ENCODE data around the gene SNCG.

The SNCG gene

GRCh38 chr10:86960003-86960862 is 1.8 kb downstream of the SNCG start:
- in situ Hi-C loops (cut with MboI; ENCODE audit: low sequenced_read_pairs) = no loop called here

GRCh38 chr10:86960863-86961434 is 2.5 kb downstream of the SNCG start:
- in situ Hi-C loops (cut with MboI; ENCODE audit: low sequenced_read_pairs) = no loop called here

DNA sequence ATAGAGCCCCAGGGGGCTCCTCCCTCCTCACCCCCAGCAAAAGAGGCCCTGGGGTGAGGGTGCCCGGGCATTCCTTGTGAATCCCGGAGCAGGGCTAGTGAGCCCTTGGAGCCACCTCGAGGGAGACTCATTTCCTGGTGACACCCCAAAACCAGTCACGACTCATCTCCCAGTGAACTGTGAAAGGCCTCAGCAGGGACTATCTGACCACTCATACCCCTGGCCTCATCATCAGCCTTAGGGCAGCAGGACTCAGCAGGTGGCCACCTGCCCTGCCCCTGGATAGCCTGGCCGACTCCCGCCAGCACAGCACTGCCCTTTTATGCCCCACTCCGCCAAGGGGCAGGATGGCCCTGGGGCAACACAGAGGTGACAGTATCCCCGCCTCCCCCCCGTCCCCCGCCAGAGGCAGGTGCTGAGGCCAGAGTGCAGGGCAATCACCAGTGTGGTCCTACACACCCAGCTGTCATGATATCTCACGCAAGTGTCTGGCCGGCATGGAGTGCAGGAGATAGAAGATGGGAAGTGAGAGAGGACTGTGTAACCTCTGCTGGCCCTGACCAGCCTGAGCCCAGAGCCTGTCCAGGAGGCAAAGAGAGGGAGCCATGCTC is 3.2 kb downstream of the SNCG start:
- in situ Hi-C loops (cut with MboI; ENCODE audit: low sequenced_read_pairs) = no loop called here

GRCh38 chr10:86962136-86962980 is 4.0 kb downstream of the SNCG start:
- in situ Hi-C loops (cut with MboI; ENCODE audit: low sequenced_read_pairs) = no loop called here

DNA sequence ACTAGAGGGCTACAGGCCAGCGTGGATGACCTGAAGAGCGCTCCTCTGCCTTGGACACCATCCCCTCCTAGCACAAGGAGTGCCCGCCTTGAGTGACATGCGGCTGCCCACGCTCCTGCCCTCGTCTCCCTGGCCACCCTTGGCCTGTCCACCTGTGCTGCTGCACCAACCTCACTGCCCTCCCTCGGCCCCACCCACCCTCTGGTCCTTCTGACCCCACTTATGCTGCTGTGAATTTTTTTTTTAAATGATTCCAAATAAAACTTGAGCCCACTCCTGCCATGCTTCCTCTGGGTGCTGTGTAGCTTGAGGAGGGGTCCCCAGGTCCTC is 4.5 kb downstream of the SNCG start:
- in situ Hi-C loops (cut with MboI; ENCODE audit: low sequenced_read_pairs) = no loop called here

DNA sequence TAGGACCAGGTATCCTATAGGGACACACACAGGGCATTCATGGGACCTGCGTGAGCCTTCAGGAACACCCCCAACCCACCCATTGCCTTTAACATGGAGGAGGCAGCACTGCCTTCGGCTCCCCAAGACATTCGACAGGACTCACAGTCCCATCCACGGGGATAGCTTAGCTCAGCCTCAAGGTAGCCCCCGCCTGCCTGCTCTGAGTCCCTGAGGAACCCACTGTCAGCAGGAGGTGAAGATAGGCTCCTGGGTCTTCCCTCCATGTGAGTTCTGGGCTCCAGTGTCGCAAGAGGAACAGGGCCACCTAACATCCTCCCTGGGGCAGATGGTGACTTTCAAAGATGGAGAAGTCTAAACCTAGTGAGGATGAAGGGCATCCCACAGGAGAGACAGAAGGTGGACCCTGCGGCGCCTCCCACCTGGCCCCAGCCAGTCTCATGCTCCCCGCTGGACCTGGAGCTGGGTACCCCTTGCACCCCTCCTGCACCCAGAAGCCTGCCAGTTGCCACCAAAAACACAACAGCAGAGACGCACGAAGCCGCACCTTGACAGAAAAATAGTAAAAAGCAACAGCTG is 5.0 kb downstream of the SNCG start:
- in situ Hi-C loops (cut with MboI; ENCODE audit: low sequenced_read_pairs) = no loop called here

DNA sequence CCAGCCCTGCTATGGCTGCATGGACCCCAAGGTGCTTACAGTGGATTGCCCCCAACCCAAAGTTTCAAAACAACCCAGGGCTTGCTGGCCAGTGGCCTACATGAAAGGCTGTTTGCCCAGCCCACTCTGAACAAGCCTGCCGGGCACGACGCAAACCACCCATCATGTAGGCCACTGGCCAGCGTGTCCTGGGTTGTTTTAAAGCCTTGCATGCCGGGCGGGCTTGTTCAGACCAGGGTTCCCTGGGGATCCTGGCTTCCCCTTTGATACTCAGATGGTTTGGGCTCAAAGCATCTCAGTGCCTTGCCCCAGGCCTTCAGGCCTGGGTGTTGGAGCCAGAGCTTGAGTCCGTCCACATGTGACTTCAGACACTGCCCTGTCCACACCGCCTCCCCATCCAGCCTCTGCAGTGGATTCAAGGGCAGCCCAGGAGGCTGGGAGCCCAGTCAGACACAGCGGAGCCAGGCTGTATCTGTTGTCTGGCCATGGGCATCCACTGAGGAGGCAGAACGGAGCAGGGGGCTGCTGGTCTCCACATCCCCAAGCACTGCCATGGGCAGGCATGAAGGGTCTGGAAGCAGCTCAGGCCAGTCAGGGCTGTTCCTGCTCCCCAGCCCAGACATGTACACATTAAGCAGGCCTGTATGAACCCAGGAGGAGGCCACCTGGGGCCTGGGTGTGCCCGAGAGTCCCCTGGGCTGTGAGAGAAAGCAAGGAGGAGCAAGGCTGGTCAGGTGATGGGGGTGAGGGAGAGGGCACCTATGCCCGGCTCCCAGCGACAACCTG is 5.9 kb downstream of the SNCG start:
- in situ Hi-C loops (cut with MboI; ENCODE audit: low sequenced_read_pairs) = no loop called here

DNA sequence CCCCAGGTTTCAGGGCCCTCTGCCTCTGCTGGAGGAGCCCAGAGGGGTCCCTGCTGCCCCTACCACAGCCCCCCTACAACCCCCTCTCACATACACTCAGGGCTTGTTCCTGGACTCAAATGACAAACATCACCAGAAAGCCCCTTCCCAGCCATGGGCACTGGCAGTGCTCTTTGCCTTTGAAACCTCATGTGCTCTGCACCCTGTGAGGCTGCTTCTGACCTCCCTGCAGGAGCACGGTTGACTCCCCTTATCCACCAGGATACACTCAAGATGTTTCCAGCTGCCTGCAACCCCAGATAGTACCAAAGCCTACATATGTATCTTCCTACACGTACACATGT is 6.4 kb downstream of the SNCG start:
- in situ Hi-C loops (cut with MboI; ENCODE audit: low sequenced_read_pairs) = no loop called here

DNA sequence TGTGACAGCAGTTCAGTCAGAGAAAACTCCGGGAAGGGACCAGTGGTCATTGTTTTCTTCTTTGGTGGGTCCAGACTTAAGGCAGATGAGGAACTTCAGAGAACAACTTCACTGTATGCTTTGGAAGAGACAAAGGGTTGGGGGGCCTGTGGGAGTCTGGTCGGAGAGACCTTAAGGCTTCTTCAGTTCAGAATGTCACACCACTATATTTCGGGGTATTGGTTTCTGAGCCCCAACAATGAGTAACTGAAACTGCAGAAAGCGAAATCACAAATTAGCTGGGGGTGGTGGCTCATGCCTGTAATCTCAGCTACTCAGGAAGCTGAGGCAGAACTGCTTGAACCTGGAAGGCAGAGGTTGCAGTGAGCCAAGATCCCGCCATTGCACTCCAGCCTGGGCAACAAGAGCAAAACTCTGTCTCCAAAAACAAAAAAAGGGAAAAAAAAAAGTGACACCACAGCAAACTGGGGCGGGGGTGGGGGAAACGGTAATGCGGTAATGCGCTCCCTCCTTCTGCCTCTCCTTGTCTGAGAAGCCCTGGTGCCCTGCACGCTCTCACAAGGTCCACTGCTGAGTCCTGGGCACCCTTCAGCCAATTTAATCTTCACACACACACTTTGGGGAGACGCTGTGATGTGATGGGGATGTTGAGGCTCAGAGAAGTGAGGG is 7.7 kb downstream of the SNCG start:
- in situ Hi-C loops (cut with MboI; ENCODE audit: low sequenced_read_pairs) = no loop called here

- in situ Hi-C loops (cut with MboI; ENCODE audit: low sequenced_read_pairs) = no loop called here
Measured at GRCh38 chr10:86967481-86967941, 9.1 kb downstream of the SNCG start.

- in situ Hi-C loops (cut with MboI; ENCODE audit: low sequenced_read_pairs) = no loop called here
Measured at GRCh38 chr10:86968271-86968993, 10.0 kb downstream of the SNCG start, which contains the start of gene ADIRF. ADIRF (plus strand) TSS chr10:86968482; CDS start chr10:86968545, 63 bp downstream.

DNA sequence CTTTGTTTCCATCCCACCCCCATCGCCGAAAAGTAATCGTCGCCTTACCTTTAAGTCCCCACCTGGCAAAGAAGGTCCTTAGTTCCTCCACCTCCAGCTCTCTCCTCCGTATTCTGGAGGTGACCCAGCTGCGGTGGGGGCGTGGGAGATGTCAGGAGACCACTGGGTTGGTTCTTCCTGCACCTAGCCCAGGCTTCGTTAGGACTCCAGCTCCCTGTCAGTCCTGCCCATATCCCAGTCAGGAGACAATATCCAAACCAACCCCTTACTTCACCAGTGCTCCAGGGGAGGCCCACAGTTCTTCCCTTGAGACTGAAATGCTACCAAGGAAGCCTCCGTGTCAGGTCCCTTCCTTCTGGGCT is 10.6 kb downstream of the SNCG start:
- in situ Hi-C loops (cut with MboI; ENCODE audit: low sequenced_read_pairs) = no loop called here

- in situ Hi-C loops (cut with MboI; ENCODE audit: low sequenced_read_pairs) = no loop called here
Measured at GRCh38 chr10:86969421-86970041, 11.1 kb downstream of the SNCG start.

DNA sequence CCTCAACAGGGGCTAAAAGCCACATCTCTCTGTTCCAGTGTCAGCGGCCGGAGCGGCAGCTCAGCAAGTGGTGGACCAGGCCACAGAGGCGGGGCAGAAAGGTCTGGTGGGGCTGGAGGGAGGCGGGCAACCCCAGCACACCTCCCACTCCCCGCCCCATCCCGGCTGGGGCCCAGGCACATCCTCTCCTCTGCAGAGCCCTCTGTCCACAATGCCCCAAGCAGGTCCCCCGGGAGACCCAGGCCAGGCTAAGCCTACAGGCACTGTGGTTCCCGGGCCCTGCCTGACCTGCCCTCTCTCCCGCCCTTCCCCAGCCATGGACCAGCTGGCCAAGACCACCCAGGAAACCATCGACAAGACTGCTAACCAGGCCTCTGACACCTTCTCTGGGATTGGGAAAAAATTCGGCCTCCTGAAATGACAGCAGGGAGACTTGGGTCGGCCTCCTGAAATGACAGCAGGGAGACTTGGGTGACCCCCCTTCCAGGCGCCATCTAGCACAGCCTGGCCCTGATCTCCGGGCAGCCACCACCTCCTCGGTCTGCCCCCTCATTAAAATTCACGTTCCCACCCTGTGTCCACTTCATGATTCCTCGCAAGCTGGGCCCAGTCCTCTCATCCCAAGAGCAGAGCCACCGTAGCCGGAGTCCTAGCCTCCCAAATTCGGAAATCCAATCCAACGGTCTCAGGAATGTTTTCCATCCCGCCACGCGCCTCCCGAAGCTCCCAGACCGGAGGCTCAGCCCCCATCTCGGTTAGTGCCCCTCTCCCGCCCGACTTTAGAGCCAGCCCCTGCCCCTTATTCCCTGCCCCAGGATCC is 12.0 kb downstream of the SNCG start:
- in situ Hi-C loops (cut with MboI; ENCODE audit: low sequenced_read_pairs) = no loop called here

- in situ Hi-C loops (cut with MboI; ENCODE audit: low sequenced_read_pairs) = no loop called here
Measured at GRCh38 chr10:86970982-86971231, 12.5 kb downstream of the SNCG start.

DNA sequence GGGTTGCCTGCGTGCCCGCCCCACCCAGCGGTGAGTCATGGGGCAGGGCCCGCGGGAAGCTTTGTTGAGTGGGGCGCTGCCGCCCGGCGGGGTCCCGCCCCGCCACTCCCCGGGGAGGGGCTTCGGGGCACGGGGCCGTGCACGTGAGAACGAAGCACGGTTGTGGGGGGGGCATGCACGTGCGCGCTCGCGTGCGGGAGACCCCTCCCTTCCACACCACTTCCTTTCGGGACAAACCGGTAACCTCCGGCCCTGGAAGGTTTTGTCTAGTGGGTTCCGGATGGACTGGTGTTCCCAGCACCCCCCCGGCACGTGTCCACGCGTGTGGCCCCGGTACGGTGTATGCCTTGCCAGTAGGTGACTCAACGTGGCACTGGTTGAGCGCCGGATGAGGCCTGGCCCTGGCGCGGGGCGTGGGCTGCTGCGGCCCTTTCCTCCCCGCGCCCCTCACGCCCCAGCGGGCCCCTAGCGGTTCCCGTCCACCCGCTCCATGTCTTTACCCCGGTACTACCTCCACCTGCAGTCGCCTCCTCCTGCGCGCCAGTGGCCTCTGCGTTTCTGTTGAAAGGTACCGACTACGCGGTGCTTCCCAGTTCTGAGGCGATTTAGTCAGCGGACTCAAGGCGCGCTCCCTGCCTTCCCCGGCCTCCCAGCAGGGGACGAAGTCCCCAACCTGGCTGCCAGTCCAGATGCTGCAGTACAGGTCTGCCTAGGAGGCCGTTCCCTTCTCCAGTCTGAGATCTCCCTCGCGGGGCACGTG is 13.0 kb downstream of the SNCG start:
- in situ Hi-C loops (cut with MboI; ENCODE audit: low sequenced_read_pairs) = no loop called here

DNA sequence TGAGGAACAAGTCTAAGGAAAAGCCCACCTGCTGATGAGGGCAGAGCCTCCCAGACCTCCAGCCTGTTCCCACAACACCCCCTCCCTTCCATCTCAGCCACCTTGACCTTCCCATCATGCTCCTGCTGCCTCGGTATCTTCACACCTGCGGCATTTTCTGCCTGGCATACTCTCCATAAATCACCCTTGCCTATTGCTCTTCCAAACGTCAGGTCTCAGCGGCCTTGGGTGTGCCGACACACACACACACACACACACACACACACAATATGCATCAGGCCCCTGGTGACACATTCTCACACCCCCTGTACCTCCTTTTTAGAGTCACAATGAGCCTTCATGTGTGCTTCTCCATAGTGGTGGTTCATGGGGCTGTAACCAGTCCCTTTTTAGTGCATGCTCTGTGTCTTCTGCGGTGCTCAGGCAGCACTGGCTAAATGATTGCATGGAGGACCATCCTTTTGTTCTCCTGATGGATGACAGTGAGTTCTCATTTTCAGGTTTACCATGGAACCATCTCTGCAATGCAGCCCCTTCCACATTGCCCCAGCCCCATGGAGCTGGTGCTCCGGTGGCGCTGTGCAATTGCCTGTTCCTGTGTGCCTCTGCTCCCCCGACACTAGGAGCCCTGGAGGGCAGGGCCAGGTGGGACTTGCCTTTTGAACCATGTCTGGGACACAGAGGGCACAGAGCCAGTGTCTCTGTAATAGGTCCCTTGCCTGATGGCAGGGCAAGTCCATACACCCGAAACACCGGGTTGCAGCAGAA is 14.4 kb downstream of the SNCG start:
- in situ Hi-C loops (cut with MboI; ENCODE audit: low sequenced_read_pairs) = no loop called here
